ENCODE measurements around the gene NTM. TPM values are rescaled to one million over a fixed set of nuclear protein-coding genes. Genes with fewer than 3 reads are reported as not detected.

The NTM gene
- total RNA-seq, 4 donors from 2014 or later, result 1.4 to 5.7 TPM; not detected in 2

DNA sequence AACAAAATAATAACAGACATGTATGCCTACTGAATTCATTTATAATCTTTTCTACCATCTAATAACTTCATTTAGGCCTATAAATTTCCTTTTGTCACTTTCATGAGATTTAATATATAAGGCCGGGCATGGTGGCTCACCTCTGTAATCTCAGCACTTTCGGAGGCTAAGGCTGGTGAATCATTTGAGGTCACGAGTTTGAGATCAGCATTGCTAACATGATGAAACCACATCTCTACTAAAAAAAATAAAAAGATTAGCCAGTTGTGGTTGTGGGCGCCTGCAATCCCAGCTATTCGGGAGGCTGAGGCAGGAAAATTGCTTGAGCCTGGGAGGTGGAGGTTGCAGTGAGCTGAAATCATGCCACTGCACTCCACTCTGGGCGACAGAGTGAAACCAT is 14.2 kb upstream of the NTM start:
- H3K36me3 ChIP-seq, result no peaks in the 10 kb centered on the region
- H3K27me3 ChIP-seq, result no peaks in the 10 kb centered on the region
- H3K4me3 ChIP-seq, result no peak overlapping the region
- no peaks in the 10 kb centered on the region for H3K9me3 ChIP-seq
- TF ChIP-seq, protein P1, sequence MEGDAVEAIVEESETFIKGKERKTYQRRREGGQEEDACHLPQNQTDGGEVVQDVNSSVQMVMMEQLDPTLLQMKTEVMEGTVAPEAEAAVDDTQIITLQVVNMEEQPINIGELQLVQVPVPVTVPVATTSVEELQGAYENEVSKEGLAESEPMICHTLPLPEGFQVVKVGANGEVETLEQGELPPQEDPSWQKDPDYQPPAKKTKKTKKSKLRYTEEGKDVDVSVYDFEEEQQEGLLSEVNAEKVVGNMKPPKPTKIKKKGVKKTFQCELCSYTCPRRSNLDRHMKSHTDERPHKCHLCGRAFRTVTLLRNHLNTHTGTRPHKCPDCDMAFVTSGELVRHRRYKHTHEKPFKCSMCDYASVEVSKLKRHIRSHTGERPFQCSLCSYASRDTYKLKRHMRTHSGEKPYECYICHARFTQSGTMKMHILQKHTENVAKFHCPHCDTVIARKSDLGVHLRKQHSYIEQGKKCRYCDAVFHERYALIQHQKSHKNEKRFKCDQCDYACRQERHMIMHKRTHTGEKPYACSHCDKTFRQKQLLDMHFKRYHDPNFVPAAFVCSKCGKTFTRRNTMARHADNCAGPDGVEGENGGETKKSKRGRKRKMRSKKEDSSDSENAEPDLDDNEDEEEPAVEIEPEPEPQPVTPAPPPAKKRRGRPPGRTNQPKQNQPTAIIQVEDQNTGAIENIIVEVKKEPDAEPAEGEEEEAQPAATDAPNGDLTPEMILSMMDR (IDR thresholded peaks at IDR 0.05), result no peak
- TF ChIP-seq POLR2A (IDR thresholded peaks at IDR 0.05), result no peak
- intact Hi-C loops (cut with DNase I; ENCODE audit: low total_unique reads), result no loop called here
- H3K27ac ChIP-seq, result no peak overlapping the region
- no peak for DNase-seq
- H3K4me1 ChIP-seq, result no peaks in the 10 kb centered on the region

DNA sequence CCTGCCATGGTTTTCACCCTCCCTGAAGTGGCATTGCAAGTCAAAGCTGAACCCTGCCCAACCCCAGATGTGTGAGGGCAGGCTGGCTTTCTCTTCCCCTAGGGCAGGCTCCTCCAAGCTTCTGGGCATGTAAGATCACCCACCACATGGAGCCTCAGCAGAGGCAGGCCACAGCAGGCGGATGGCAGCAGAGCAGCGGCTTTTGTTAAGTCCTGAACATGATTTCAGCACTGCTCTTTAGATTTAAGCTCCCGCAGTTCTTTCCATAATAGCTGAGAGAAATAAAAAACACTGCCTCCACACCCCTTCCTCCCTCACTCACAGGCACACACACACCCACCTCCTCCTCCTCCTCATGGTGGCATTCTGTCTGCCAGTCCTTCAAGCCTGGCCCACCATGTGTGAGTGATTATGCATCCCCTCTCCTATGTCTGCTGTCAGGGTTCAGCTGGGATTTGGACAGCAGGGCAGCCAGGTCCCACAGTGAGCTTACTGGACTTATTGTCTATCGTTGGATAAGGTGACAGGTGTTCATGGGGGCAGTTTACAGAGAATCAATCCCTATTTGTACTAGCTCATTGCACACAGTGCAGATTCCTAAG is 5.0 kb upstream of the NTM start:
- H3K27me3 ChIP-seq, result no peaks in the 10 kb centered on the region
- H3K4me1 ChIP-seq, result no peaks in the 10 kb centered on the region
- H3K27ac ChIP-seq, result no peak overlapping the region
- TF ChIP-seq POLR2A (IDR thresholded peaks at IDR 0.05), result no peak
- TF ChIP-seq, protein P1 (IDR thresholded peaks at IDR 0.05), result no peak
- no peaks in the 10 kb centered on the region for H3K36me3 ChIP-seq
- no peak for DNase-seq
- intact Hi-C loops (cut with DNase I; ENCODE audit: low total_unique reads), result no loop called here
- H3K9me3 ChIP-seq, result no peaks in the 10 kb centered on the region
- H3K4me3 ChIP-seq, result no peak overlapping the region

GRCh38 chr11:131370901-131371790 is 731 bp downstream of the NTM start:
- no peaks in the 10 kb centered on the region for H3K36me3 ChIP-seq
- DNase-seq, result no peak
- no peak overlapping the region for H3K4me3 ChIP-seq

GRCh38 chr11:131371791-131372104 is 1.3 kb downstream of the NTM start:
- intact Hi-C loops (cut with DNase I; ENCODE audit: low total_unique reads), result no loop called here
- Histone ChIP-seq H3K36me3 (no peaks in the 10 kb centered on the region), H3K4me1 (peaks cover 0 to 3% of the 10 kb centered on the region in 2 donors), H3K27me3 (peaks cover 0 to 5% of the 10 kb centered on the region in 2 donors), H3K4me3 (no peak overlapping the region), H3K27ac (no peak overlapping the region), H3K9me3 (no peaks in the 10 kb centered on the region)
- TF ChIP-seq POLR2A (IDR thresholded peaks at IDR 0.05), result no peak
- TF ChIP-seq, protein P1 (IDR thresholded peaks at IDR 0.05), result no peak
- DNase-seq, result no peak

More at GRCh38 chr11:131370901-131371790, 731 bp downstream of the NTM start:
- Histone ChIP-seq H3K27ac (no peak overlapping the region), H3K4me1 (peaks cover 0 to 3% of the 10 kb centered on the region in 2 donors), H3K27me3 (peaks cover 0 to 5% of the 10 kb centered on the region in 2 donors), H3K9me3 (no peaks in the 10 kb centered on the region)
- no peak for TF ChIP-seq POLR2A (IDR thresholded peaks at IDR 0.05)
- TF ChIP-seq, protein P1 (IDR thresholded peaks at IDR 0.05), result no peak
- intact Hi-C loops (cut with DNase I; ENCODE audit: low total_unique reads), result no loop called here

All from uterus (tissue), 4 donors.